NCI-H526 treated with DMSO at 0.1 percent for 48 hours (cell line): Measurements from ENCODE around the gene CENATAC.
"Not testable (repeated sequence)": the region's sequence is repeated elsewhere in the genome, so short reads cannot be mapped to it uniquely, and the experiment has no call there.

Experiments used
- DNase-seq: peaks from one replicate; lab custom pipeline; 2025; lab: John Stamatoyannopoulos, UW

The CENATAC gene

GRCh38 chr11:119054418-119054817, 56.5 kb downstream of the CENATAC start:
- no peak for DNase-seq

GRCh38 chr11:119055901-119056300, 58.0 kb downstream of the CENATAC start:
- peak; percentile 34 for DNase-seq

GRCh38 chr11:119056421-119056999, 58.6 kb downstream of the CENATAC start:
- peak; percentile 64 for DNase-seq

GRCh38 chr11:119057000-119057769, 59.2 kb downstream of the CENATAC start, which contains the start of gene HYOU1:
Gene HYOU1, minus strand, starts transcription at chr11:119057205. Its CDS starts 1,045 bp downstream, at chr11:119056160.
- peak; percentile 99 for DNase-seq

- not testable (repeated sequence) for DNase-seq
These were observed 61.2 kb downstream of the CENATAC start for GRCh38 chr11:119059128-119059527.

GRCh38 chr11:119061256-119061655, 63.3 kb downstream of the CENATAC start:
- no peak for DNase-seq

- no peak for DNase-seq
These were observed 64.8 kb downstream of the CENATAC start for GRCh38 chr11:119062779-119063178.

GRCh38 chr11:119065369-119065768, 67.4 kb downstream of the CENATAC start:
- DNase-seq = peak; percentile 22
